K562 (cell line): ENCODE results near the gene ATP5ME. TPM values are rescaled to one million over a fixed set of nuclear protein-coding genes. Genes with fewer than 3 reads are reported as not detected.

Experiments
- ARID2 ChIP-seq: fragments of 450-650 bp; IDR thresholded peaks from 2 replicates; pipeline ENCODE4 v1.6.1; 2017; ENCODE audit warnings: antibody characterized with exemption, mild to moderate bottlenecking
- CC2D1A ChIP-seq: fragments of 450-650 bp; IDR thresholded peaks from 2 replicates; pipeline ENCODE4 v1.6.1; 2017; ENCODE audit warnings: mild to moderate bottlenecking
- CREM ChIP-seq: IDR thresholded peaks from 2 replicates; pipeline ENCODE4 v1.6.1; 2014; ENCODE audit warnings: antibody characterized with exemption, low read depth
- DNMT1 ChIP-seq: fragments of 450-650 bp; IDR thresholded peaks from 2 replicates; pipeline ENCODE4 v1.6.1; 2016; ENCODE audit warnings: antibody characterized with exemption, mild to moderate bottlenecking
- DPF2 ChIP-seq: fragments of 450-650 bp; IDR thresholded peaks from 2 replicates; pipeline ENCODE4 v1.6.1; 2016
- EGR1 ChIP-seq: fragments of 450-650 bp; conservative IDR thresholded peaks from 2 replicates; pipeline ENCODE4 v1.6.1; 2017; ENCODE audit warnings: mild to moderate bottlenecking
- EHMT2 ChIP-seq: fragments of 450-650 bp; IDR thresholded peaks from 2 replicates; pipeline ENCODE4 v1.6.1; 2018; ENCODE audit warnings: antibody characterized with exemption
- ETV5 ChIP-seq: sonication (generic); formaldehyde crosslinking; IDR thresholded peaks from 2 replicates; pipeline ENCODE4 v1.4.0; 2020; ENCODE audit warnings: low read depth, mild to moderate bottlenecking, missing genetic modification reagents
- FOXA1 ChIP-seq: fragments of 450-650 bp; IDR thresholded peaks from 2 replicates; pipeline ENCODE4 v1.6.1; 2016; ENCODE audit warnings: mild to moderate bottlenecking, borderline replicate concordance
- HMG20B ChIP-seq: fragments of 250-450 bp; sonication (Bioruptor Pico); IDR thresholded peaks from 2 replicates; pipeline ENCODE4 v1.5.0; 2021; ENCODE audit warnings: mild to moderate bottlenecking
- HNRNPLL ChIP-seq: fragments of 200-400 bp; formaldehyde crosslinking; IDR thresholded peaks from 2 replicates; pipeline ENCODE4 v1.6.1; 2017; ENCODE audit warnings: low read length, low read depth, mild to moderate bottlenecking; ENCODE audit not compliant: poor library complexity, severe bottlenecking
- HOXB6 ChIP-seq: fragments of 250-450 bp; sonication (Bioruptor Pico); IDR thresholded peaks from 2 replicates; pipeline ENCODE4 v1.5.1; 2022; ENCODE audit warnings: mild to moderate bottlenecking, borderline replicate concordance
- MYC ChIP-seq, 2 experiments: fragments of 250-450 bp in 1 of 2; sonication (Bioruptor Pico) in 1 of 2; IDR thresholded peaks; 2 replicates each; pipeline versions ENCODE4 v1.5.1 to v1.6.1; 2012 to 2021; ENCODE audit warnings: low read depth in 2 of 2, borderline replicate concordance in 1 of 2, improper control_type of control experiment in 1 of 2, low read length in 1 of 2, mild to moderate bottlenecking in 1 of 2, moderate library complexity in 1 of 2
- NCOA1 ChIP-seq: fragments of 450-650 bp; IDR thresholded peaks from 2 replicates; pipeline ENCODE4 v1.6.1; 2016; ENCODE audit warnings: low read depth
- NONO ChIP-seq, 2 experiments: fragments of 200-400 bp in 1 of 2; fragments of 450-650 bp in 1 of 2; formaldehyde crosslinking in 1 of 2; IDR thresholded peaks; 2 replicates each; pipeline ENCODE4 v1.6.1; 2017; ENCODE audit warnings: low read depth in 2 of 2, mild to moderate bottlenecking in 2 of 2, moderate library complexity in 2 of 2, low read length in 1 of 2
- NRF1 ChIP-seq, 2 experiments: fragments of 450-650 bp; IDR thresholded peaks in 1 of 2; conservative IDR thresholded peaks in 1 of 2; 2 replicates each; pipeline ENCODE4 v1.6.1; 2014; ENCODE audit warnings: mild to moderate bottlenecking in 2 of 2
- RBFOX2 ChIP-seq: fragments of 200-400 bp; formaldehyde crosslinking; IDR thresholded peaks from 2 replicates; pipeline ENCODE4 v1.6.1; 2017; ENCODE audit warnings: low read depth, mild to moderate bottlenecking, low read length, moderate library complexity
- SP2 ChIP-seq: IDR thresholded peaks from 2 replicates; pipeline ENCODE4 v1.6.1; 2011; ENCODE audit warnings: mild to moderate bottlenecking, low read depth, low read length, moderate library complexity; ENCODE audit not compliant: poor library complexity, severe bottlenecking; ENCODE audit errors: extremely low read depth
- TEAD4 ChIP-seq, 2 experiments: sonication (generic) in 1 of 2; formaldehyde crosslinking in 1 of 2; IDR thresholded peaks; 2 replicates each; pipeline versions ENCODE4 v1.6.1 to v1.8.0; 2012 to 2022; ENCODE audit warnings: borderline replicate concordance in 1 of 2, inconsistent platforms in 1 of 2, low read length in 1 of 2, mild to moderate bottlenecking in 1 of 2, missing genetic modification reagents in 1 of 2
- THRAP3 ChIP-seq: fragments of 450-650 bp; IDR thresholded peaks from 2 replicates; pipeline ENCODE4 v1.6.1; 2016; ENCODE audit warnings: mild to moderate bottlenecking, inconsistent platforms, borderline replicate concordance
- ZNF699 ChIP-seq: fragments of 250-450 bp; sonication (Bioruptor Pico); IDR thresholded peaks from 2 replicates; pipeline ENCODE4 v1.8.0; 2021; ENCODE audit warnings: mild to moderate bottlenecking, moderate library complexity; ENCODE audit not compliant: insufficient replicate concordance
- polyA plus RNA-seq, 8 experiments: library from polyadenylated mRNA; depleted of rRNA in 4 of 8; stranded (reverse) in 5 of 8; unstranded in 3 of 8; fragments of >200 nt; fragmentation: Nextera tagmentation in 2 of 8; fragmentation: Illumina TruSeq in 1 of 8; extraction: Ambion mirVana in 2 of 8; extraction: Trizol in 1 of 8; gene quantifications; 2 replicates each; pipeline versions ENCODE4 v1.2.1 to v1.2.3, GENCODE V29; 2011 to 2014; ENCODE audit warnings: inconsistent platforms in 1 of 8, missing spikeins in 1 of 8
- total RNA-seq, 7 experiments: library from RNA; depleted of rRNA in 6 of 7; stranded (reverse); fragments of >200 nt in 6 of 7; fragmentation: Illumina TruSeq in 2 of 7; extraction: Trizol in 2 of 7; gene quantifications; 2 replicates each; pipeline versions ENCODE4 v1.2.1 to v1.2.3, GENCODE V29; 2011 to 2021; ENCODE audit warnings: low replicate concordance in 1 of 7
- TF ChIP-seq, protein P1 (sequence below), 2 experiments: IDR thresholded peaks; 2 replicates each; pipeline ENCODE4 v1.6.1; 2011; ENCODE audit warnings: borderline replicate concordance in 1 of 2, control low read depth in 1 of 2, low read depth in 1 of 2, low read length in 1 of 2, mild to moderate bottlenecking in 1 of 2, mixed read lengths in 1 of 2, moderate library complexity in 1 of 2; ENCODE audit not compliant: insufficient read depth in 1 of 2, insufficient read length in 1 of 2, poor library complexity in 1 of 2, severe bottlenecking in 1 of 2; ENCODE audit errors: extremely low read depth in 1 of 2
- TF ChIP-seq, protein P2 (sequence below): sonication (generic); formaldehyde crosslinking; IDR thresholded peaks from 2 replicates; pipeline ENCODE4 v1.8.1; 2023; ENCODE audit warnings: mild to moderate bottlenecking, missing genetic modification reagents
- TF ChIP-seq, protein P3 (sequence below): sonication (generic); formaldehyde crosslinking; IDR thresholded peaks from 2 replicates; pipeline ENCODE4 v1.8.0; 2022; ENCODE audit warnings: mild to moderate bottlenecking, low read depth, missing genetic modification reagents

The ATP5ME gene
- total and polyA plus RNA-seq, 9 of the 15 experiments (the other 6 are each of a cell fraction or from before 2014, with no cell fraction given): 509 to 2,480 (median 887) TPM

DNA sequence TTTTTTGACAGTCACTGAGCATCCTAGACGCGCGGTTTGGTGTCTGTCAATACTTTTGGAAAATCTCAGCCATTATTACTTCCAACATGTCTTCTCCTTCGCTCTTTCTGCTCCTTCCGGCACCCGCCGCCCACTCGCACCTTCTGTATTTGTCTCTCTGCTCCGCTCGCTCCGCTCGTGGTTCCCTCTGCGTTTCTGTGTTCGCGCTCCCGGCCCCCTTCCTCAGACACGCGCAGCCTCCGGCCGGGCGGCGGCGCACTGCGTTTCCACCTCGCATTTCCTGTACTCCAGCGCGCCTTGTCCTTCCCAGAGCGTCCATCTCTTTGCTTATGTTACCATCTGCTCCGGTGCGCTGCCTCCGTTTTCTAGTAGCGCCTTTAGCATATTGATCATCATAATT is 27.6 kb downstream of the ATP5ME start (continued):
- TF ChIP-seq HNRNPLL (no peak), DNMT1 (no peak), SP2 (peak; percentile 38), TEAD4 (IDR thresholded peaks at IDR 0.05; ENCODE audit: low read length) (0 out of 2 replicates have a peak, but pooled peaks have one; percentile 6), TEAD4 (CRISPR knock-in tag; IDR thresholded peaks at IDR 0.05; ENCODE audit: borderline replicate concordance) (no peak), HOXB6 (no peak), NONO (IDR thresholded peaks at IDR 0.05; ENCODE audit: low read depth in 2 of 2, low read length in 1 of 2) (no peak), MYC (IDR thresholded peaks at IDR 0.05; ENCODE audit: low read depth, low read length) (0 out of 2 replicates have a peak, but pooled peaks have one; percentile 45), MYC (CRISPR knock-in tag; IDR thresholded peaks at IDR 0.05; ENCODE audit: borderline replicate concordance, low read depth) (no peak), THRAP3 (no peak), EHMT2 (no peak), DPF2 (no peak), FOXA1 (no peak), ARID2 (no peak), NCOA1 (no peak), EGR1 (peak; percentile 37), CREM (no peak), RBFOX2 (peak; percentile 50; the same call in 1 of the 2 replicates), HMG20B (no peak), ZNF699 (CRISPR knock-in tag) (no peak), CC2D1A (0 out of 2 replicates have a peak, but pooled peaks have one; percentile 21), NRF1 (conservative IDR thresholded peaks at IDR 0.05 in 1 of 2, IDR thresholded peaks at IDR 0.05 in 1 of 2) (peak; percentile 70 to 75), ETV5 (no peak)
- TF ChIP-seq, protein P1, sequence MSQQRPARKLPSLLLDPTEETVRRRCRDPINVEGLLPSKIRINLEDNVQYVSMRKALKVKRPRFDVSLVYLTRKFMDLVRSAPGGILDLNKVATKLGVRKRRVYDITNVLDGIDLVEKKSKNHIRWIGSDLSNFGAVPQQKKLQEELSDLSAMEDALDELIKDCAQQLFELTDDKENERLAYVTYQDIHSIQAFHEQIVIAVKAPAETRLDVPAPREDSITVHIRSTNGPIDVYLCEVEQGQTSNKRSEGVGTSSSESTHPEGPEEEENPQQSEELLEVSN (IDR thresholded peaks at IDR 0.05; ENCODE audit: borderline replicate concordance in 1 of 2, extremely low read depth in 1 of 2, insufficient read depth in 1 of 2, insufficient read length in 1 of 2, low read depth in 1 of 2, low read length in 1 of 2, poor library complexity in 1 of 2, severe bottlenecking in 1 of 2): peak in 1 of 2 experiments; percentile 71
- TF ChIP-seq, protein P2, sequence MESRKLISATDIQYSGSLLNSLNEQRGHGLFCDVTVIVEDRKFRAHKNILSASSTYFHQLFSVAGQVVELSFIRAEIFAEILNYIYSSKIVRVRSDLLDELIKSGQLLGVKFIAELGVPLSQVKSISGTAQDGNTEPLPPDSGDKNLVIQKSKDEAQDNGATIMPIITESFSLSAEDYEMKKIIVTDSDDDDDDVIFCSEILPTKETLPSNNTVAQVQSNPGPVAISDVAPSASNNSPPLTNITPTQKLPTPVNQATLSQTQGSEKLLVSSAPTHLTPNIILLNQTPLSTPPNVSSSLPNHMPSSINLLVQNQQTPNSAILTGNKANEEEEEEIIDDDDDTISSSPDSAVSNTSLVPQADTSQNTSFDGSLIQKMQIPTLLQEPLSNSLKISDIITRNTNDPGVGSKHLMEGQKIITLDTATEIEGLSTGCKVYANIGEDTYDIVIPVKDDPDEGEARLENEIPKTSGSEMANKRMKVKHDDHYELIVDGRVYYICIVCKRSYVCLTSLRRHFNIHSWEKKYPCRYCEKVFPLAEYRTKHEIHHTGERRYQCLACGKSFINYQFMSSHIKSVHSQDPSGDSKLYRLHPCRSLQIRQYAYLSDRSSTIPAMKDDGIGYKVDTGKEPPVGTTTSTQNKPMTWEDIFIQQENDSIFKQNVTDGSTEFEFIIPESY (CRISPR knock-in tag): 0 out of 2 replicates have a peak, but pooled peaks have one; percentile 23
- TF ChIP-seq, protein P3, sequence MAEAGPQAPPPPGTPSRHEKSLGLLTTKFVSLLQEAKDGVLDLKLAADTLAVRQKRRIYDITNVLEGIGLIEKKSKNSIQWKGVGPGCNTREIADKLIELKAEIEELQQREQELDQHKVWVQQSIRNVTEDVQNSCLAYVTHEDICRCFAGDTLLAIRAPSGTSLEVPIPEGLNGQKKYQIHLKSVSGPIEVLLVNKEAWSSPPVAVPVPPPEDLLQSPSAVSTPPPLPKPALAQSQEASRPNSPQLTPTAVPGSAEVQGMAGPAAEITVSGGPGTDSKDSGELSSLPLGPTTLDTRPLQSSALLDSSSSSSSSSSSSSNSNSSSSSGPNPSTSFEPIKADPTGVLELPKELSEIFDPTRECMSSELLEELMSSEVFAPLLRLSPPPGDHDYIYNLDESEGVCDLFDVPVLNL (CRISPR knock-in tag): no peak
